Cardiac fibroblast (primary cell): ENCODE measurements around the gene MICOS13.

Experiments
- DNase-seq, 2 donors: peaks; one replicate each; pipeline versions ENCODE4 v3.0.0 to v3.0.0-alpha.2; 2010; ENCODE audit warnings: low read depth in 2 of 2
- H3K4me3 ChIP-seq, 2 donors: replicated peaks in 1 of 2; 1 replicate in 1 of 2; 2 replicates in 1 of 2; pipeline ENCODE4 v1.5.1; 2011; ENCODE audit warnings: low read depth in 2 of 2, low read length in 2 of 2, mild to moderate bottlenecking in 2 of 2, moderate library complexity in 1 of 2
- TF ChIP-seq, protein P1 (sequence below): IDR thresholded peaks from one replicate; pipeline ENCODE4 v1.5.1; 2011; ENCODE audit warnings: low read depth, mild to moderate bottlenecking, low read length, inconsistent platforms

MICOS13 gene, protein sequence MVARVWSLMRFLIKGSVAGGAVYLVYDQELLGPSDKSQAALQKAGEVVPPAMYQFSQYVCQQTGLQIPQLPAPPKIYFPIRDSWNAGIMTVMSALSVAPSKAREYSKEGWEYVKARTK

DNA sequence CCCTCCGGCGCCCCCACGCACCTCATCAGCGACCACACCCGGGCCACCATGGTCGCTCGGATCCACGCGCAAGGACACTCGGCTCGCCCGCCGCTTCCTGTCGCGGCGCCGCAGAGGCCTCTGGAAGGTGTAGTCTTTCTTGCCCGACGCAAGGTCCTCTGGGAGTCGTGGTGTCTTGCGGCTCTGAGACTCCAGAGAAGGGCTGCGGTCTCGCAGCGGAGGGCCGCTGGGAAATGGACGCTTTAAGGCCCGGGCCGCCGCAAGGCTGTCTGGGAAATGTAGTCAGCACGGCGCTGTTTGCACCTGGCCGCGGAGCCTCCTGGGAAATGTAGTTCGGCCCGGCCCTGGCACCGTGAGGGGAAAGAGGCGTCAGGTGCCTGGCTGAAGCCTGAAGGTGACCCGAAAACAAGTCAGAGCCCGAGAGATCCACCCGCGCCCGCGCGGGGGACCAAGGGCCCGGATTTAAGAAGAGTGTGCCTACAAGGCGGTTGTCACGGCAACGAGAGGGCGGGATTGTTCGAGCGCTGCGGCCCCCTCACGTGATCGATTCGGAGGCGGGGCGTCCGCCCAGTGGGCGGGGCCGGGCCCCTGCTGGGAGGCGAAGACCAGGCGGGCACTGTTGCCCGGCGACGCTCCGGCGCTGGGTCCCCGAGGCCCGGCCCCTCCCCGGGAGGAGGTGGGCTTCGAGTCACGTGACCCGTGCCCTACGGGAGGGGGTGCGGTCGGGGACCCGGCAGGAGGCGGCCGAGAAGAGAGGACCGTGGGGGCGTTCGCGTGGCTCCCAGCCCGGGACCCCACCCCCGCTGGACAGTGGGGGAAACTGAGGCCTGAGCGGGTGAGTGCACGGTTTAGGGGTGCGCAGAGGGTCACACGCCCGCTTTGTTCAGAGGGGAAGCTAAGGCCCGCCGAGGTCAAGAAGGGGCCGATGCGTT lies at the start of gene MICOS13, which contains the start of gene HSD11B1L:
Gene MICOS13 (minus strand): TSS at position 80 of the 932 bp plus-strand sequence. CDS start 30 bp downstream, at position 50.
Gene HSD11B1L (plus strand): TSS at position 591 of the 932 bp plus-strand sequence. CDS start 3,806 bp downstream, outside the sequence.
- TF ChIP-seq, protein P1, sequence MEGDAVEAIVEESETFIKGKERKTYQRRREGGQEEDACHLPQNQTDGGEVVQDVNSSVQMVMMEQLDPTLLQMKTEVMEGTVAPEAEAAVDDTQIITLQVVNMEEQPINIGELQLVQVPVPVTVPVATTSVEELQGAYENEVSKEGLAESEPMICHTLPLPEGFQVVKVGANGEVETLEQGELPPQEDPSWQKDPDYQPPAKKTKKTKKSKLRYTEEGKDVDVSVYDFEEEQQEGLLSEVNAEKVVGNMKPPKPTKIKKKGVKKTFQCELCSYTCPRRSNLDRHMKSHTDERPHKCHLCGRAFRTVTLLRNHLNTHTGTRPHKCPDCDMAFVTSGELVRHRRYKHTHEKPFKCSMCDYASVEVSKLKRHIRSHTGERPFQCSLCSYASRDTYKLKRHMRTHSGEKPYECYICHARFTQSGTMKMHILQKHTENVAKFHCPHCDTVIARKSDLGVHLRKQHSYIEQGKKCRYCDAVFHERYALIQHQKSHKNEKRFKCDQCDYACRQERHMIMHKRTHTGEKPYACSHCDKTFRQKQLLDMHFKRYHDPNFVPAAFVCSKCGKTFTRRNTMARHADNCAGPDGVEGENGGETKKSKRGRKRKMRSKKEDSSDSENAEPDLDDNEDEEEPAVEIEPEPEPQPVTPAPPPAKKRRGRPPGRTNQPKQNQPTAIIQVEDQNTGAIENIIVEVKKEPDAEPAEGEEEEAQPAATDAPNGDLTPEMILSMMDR = no peak
- DNase-seq = peak; percentile 99 to 100
- H3K4me3 ChIP-seq = peak within 1 kb of the TSS; percentile 96 to 99

DNA sequence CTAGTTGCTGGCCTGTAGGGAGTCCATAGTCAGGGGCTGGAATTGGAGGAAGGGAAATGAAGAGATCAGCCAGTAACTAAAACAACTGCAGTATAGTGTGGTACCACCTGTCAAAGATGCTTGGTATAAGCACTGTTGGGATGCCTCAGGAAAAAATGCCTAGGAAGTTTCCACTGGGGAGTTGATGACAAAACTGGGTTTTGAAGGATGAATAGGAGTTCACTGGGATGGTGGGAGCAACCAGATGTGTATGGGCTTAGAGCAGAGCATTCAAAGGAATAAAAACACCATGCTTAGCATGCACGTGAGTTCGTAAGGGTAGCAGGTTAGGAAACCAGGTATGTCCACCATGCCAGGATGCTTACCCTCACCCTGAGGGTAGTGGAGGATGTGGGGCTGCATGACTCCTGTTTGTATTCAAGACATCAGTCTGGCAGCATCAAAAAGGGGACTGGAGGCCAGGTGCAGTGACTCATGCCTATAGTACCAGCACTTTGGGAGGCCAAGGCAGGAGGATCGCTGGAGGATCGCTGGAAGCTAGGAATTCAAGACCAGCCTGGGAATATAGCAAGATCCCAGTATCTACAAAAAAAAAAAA lies 47.2 kb upstream of the MICOS13 start:
- TF ChIP-seq, protein P1 = no peak
- no peak for DNase-seq
- H3K4me3 ChIP-seq = no peak overlapping the region

DNA sequence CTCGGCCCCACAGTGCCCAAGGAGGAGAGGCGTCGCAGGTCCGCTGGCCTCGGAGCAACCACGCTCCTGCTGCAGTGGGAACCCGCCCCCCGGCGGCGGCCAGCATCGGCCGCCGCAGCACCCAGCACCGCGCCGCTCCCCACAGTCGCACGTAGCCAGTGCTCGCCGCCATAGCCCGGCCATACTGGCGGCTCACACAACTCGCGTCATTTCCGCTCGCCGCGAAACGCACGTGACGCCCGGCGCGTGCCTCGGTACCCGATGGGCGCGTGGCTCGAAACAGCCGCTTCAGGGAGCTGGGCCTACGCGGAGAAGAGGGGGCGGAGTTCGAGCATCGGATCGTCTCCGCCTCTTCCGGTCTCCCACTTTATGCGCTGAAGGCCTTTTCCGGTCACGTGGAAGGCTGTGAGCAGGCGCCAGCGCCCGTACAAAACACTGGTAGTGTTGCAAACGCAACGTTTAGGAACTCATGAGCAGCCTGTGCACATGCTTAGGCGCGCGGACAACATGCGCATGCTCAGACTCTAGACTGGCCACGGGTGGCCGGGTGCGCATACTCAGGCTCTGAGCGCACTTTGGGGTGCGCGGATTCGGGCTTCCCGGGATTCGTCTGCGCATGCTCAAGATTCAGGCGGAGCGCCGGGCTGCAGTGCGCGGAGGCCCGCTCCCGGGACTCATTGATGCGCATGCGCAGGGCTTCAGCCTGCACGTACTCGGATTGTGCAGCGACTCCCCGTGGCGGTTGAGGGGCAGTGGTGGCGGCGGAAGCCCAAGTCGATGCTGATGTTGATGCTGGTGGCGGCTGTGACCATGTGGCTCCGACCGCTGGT lies 39.9 kb upstream of the MICOS13 start, which contains the start of the genes CATSPERD and LONP1:
Gene CATSPERD (plus strand): TSS at position 677 of the 830 bp plus-strand sequence. CDS start 101 bp downstream, at position 778.
Gene LONP1 (minus strand): TSS at position 186 of the 830 bp plus-strand sequence. CDS start 14 bp downstream, at position 172.
- TF ChIP-seq, protein P1 = peak; percentile 95
- DNase-seq = peak; percentile 99

DNA sequence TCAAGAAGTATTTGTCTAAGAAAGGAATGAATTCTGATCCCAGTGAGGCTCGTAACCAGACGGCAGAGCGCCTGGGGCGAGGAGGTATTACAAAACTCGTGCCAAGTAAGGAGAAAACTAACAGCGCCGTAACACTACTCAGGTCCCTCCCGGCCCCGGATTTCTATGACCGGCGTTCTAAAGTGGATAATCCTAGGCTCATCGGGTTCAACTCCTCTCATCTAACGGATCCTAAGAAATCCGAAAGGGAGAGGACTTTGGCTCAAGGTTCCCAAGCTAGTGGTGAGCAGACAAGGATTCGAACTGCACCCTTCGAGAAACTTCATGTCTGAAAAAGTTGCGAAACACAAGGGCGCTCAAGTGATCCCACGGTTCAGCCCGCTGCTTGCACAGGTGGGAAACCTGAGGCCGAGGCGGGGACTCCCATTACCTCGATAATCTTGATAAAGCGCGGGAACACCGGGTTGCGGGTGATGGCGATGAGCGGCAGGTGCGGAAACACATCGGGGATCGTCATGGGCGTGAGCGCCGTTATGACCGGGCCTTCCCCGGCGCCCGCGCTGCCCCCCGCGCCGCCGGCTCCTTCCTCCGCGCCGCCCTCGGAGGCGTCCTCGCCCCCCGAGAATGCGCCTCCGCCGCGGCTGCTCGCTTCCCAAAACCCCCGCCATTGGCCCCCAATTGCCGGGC lies 39.1 kb upstream of the MICOS13 start:
- DNase-seq = peak in 1 of 2 donors; percentile 26
- TF ChIP-seq, protein P1 = no peak
- H3K4me3 ChIP-seq = peak overlapping the region; percentile 93 to 96

More for the DNA sequence above, 39.9 kb upstream of the MICOS13 start, which contains the start of the genes CATSPERD and LONP1:
- peak within 1 kb of the TSS; percentile 93 to 96 for H3K4me3 ChIP-seq

DNA sequence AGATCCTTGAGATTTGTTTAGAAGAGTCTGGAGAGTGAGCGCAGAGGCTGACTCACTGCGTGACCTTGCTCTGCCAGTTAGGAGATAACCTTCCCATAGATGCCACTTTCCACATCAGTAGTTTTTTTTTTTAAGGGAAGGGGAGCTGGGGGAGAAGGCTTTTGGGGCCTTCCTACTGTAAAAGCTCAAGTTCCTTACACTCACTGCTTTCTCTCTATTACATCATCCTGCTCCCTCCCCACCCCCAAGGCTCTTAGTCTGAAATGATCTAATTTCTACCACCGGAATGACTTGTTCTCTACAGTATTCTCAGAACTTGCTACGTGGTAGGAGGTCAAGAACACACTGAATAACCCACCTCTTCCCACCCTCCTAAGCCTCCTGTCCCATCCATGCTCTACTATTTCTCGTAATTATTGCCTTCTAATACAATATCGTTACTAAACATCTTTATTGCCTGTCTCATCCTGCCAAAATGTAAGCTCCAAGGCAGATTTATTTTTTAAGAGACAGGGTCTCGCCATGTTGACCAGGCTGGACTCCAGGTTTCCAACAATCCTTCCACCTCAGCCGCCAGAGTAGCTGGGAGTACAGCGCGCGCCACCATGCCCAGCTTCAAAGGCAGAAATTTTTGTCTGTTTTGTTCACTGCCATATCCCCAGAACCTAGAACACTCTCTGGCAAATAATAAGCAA lies 38.4 kb upstream of the MICOS13 start:
- peak; percentile 77 to 89 for DNase-seq
- peak overlapping the region; percentile 93 to 96 for H3K4me3 ChIP-seq
- TF ChIP-seq, protein P1 = no peak
